HepG2 (cell line): Measurements from ENCODE around the gene TMEM131L. TPM values are rescaled to one million over a fixed set of nuclear protein-coding genes. Genes with fewer than 3 reads are reported as not detected.

Experiments
- HOXA7 ChIP-seq: sonication (generic); formaldehyde crosslinking; IDR thresholded peaks from 2 replicates; pipeline ENCODE4 v1.8.1; 2022; ENCODE audit warnings: mild to moderate bottlenecking, missing genetic modification reagents, moderate library complexity
- NCOA5 ChIP-seq: sonication (generic); formaldehyde crosslinking; IDR thresholded peaks from 2 replicates; pipeline ENCODE4 v1.4.0; 2020; ENCODE audit warnings: missing genetic modification reagents
- TAF1 ChIP-seq: sonication (generic); formaldehyde crosslinking; IDR thresholded peaks from 2 replicates; pipeline ENCODE4 v1.4.0; 2020; ENCODE audit warnings: missing genetic modification reagents
- WIZ ChIP-seq: sonication (generic); formaldehyde crosslinking; IDR thresholded peaks from 2 replicates; pipeline ENCODE4 v1.5.1; 2020; ENCODE audit warnings: mild to moderate bottlenecking, missing genetic modification reagents
- ZFP37 ChIP-seq: sonication (generic); formaldehyde crosslinking; IDR thresholded peaks from 2 replicates; pipeline ENCODE4 v1.4.0; 2020; ENCODE audit warnings: missing genetic modification reagents, borderline replicate concordance
- ZNF407 ChIP-seq: sonication (generic); formaldehyde crosslinking; IDR thresholded peaks from one replicate; pipeline ENCODE4 v1.5.1; 2020; ENCODE audit warnings: mild to moderate bottlenecking, missing genetic modification reagents; ENCODE audit errors: not compliant biosample characterization
- ZNF441 ChIP-seq: sonication (generic); formaldehyde crosslinking; IDR thresholded peaks from 2 replicates; pipeline ENCODE4 v1.7.0; 2021; ENCODE audit warnings: missing genetic modification reagents, borderline replicate concordance
- polyA plus RNA-seq, 8 experiments: library from polyadenylated mRNA; depleted of rRNA in 3 of 8; stranded (reverse) in 7 of 8; unstranded in 1 of 8; fragments of >200 nt; fragmentation: Illumina TruSeq in 4 of 8; extraction: Trizol in 4 of 8; gene quantifications; 2 replicates each; pipeline versions ENCODE4 v1.2.1 to v1.2.3, GENCODE V29; 2011 to 2016; ENCODE audit warnings: low read depth in 4 of 8, missing spikeins in 1 of 8, mixed read lengths in 1 of 8; ENCODE audit not compliant: insufficient read depth in 1 of 8
- total RNA-seq, 5 experiments: library from RNA; depleted of rRNA; stranded (reverse); fragments of >200 nt; fragmentation: Illumina TruSeq; extraction: Trizol; gene quantifications; 2 replicates each; pipeline ENCODE4 v1.2.3, GENCODE V29; 2016; ENCODE audit warnings: low read depth in 1 of 5

The TMEM131L gene
- total and polyA plus RNA-seq, 2 of the 13 experiments (the other 11 are each of a cell fraction or from before 2014, with no cell fraction given): 2.2 to 4.5 TPM

- TF ChIP-seq ZNF407 (no peak), HOXA7 (no peak), WIZ (no peak), ZFP37 (CRISPR knock-in tag) (no peak), TAF1 (CRISPR knock-in tag) (no peak), ZNF441 (CRISPR knock-in tag) (no peak), NCOA5 (CRISPR knock-in tag) (no peak)
- TF ChIP-seq, all 625 proteins: peak for 0
Observed at GRCh38 chr4:153637201-153637600, 171.0 kb downstream of the TMEM131L start (continued).
